ENCODE results near the gene GNS. TPM values are rescaled to one million over a fixed set of nuclear protein-coding genes. Genes with fewer than 3 reads are reported as not detected.
"Not testable (repeated sequence)": the region's sequence is repeated elsewhere in the genome, so short reads cannot be mapped to it uniquely, and the experiment has no call there.

GNS gene
- total and polyA plus RNA-seq, 8 donors, result 7.1 to 66.0 (median 26.0) TPM

GRCh38 chr12:64802180-64802775, 43.1 kb upstream of the GNS start:
- H3K4me3 ChIP-seq, H3K36me3 ChIP-seq, FAIRE-seq, H3K27ac ChIP-seq, H3K4me1 ChIP-seq, H3K27me3 ChIP-seq, H3K9me3 ChIP-seq: not testable (repeated sequence)
- 31 to 33% methylated on average over 8 of the region's 8 CpGs for WGBS, 2 donors
- ATAC-seq, result peak; percentile 65 to 96 (median 90)
- intact Hi-C loops (cut with DNase I), result loop anchor here in 1 of 3 donors (10.0 kb wide), 1 partner anchor 303 kb away; no protein-coding TSS in a partner anchor
- TF ChIP-seq, protein P1, sequence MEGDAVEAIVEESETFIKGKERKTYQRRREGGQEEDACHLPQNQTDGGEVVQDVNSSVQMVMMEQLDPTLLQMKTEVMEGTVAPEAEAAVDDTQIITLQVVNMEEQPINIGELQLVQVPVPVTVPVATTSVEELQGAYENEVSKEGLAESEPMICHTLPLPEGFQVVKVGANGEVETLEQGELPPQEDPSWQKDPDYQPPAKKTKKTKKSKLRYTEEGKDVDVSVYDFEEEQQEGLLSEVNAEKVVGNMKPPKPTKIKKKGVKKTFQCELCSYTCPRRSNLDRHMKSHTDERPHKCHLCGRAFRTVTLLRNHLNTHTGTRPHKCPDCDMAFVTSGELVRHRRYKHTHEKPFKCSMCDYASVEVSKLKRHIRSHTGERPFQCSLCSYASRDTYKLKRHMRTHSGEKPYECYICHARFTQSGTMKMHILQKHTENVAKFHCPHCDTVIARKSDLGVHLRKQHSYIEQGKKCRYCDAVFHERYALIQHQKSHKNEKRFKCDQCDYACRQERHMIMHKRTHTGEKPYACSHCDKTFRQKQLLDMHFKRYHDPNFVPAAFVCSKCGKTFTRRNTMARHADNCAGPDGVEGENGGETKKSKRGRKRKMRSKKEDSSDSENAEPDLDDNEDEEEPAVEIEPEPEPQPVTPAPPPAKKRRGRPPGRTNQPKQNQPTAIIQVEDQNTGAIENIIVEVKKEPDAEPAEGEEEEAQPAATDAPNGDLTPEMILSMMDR (IDR thresholded peaks at IDR 0.05), result peak; percentile 67 to 89 (median 84)
- peak in 3 of 6 donors; percentile 44 to 77 (median 61) for DNase-seq

- WGBS, 2 donors, result 61 to 62% methylated on average over 2 of the region's 2 CpGs
- no peaks in the 10 kb centered on the region for H3K36me3 ChIP-seq
- TF ChIP-seq, protein P1 (IDR thresholded peaks at IDR 0.05), result no peak
- FAIRE-seq, result no peak
- H3K27me3 ChIP-seq, result no peaks in the 10 kb centered on the region
- no peak overlapping the region for H3K4me3 ChIP-seq
- ATAC-seq, result peak in 3 of 4 donors; percentile 34 to 62 (median 53)
- H3K9me3 ChIP-seq, result no peaks in the 10 kb centered on the region
- DNase-seq, result no peak
- H3K27ac ChIP-seq, result no peak overlapping the region
- intact Hi-C loops (cut with DNase I), result loop anchor here in 1 of 3 donors (10.0 kb wide), 1 partner anchor 303 kb away; no protein-coding TSS in a partner anchor
- peaks cover 6 to 17% (median 7%) of the 10 kb centered on the region in 3 donors for H3K4me1 ChIP-seq
These were observed 42.2 kb upstream of the GNS start for GRCh38 chr12:64801381-64801780.

- no peak for FAIRE-seq
These were observed 41.4 kb upstream of the GNS start for GRCh38 chr12:64800640-64801039.

GRCh38 chr12:64798165-64798564, 39.0 kb upstream of the GNS start:
- Histone ChIP-seq H3K27ac (no peak overlapping the region), H3K27me3 (no peaks in the 10 kb centered on the region), H3K9me3 (no peaks in the 10 kb centered on the region), H3K4me3 (no peak overlapping the region), H3K36me3 (no peaks in the 10 kb centered on the region), H3K4me1 (peaks cover 8 to 24% (median 12%) of the 10 kb centered on the region in 3 donors)
- TF ChIP-seq, protein P1 (IDR thresholded peaks at IDR 0.05), result no peak
- intact Hi-C loops (cut with DNase I), result no loop called here
- FAIRE-seq, result no peak
- DNase-seq, result no peak
- ATAC-seq, result no peak

More at GRCh38 chr12:64800640-64801039, 41.4 kb upstream of the GNS start:
- no peaks in the 10 kb centered on the region for H3K27me3 ChIP-seq
- no peaks in the 10 kb centered on the region for H3K36me3 ChIP-seq
- TF ChIP-seq, protein P1 (IDR thresholded peaks at IDR 0.05), result no peak
- H3K27ac ChIP-seq, result no peak overlapping the region
- no peaks in the 10 kb centered on the region for H3K9me3 ChIP-seq
- intact Hi-C loops (cut with DNase I), result loop anchor here in 1 of 3 donors (10.0 kb wide), 1 partner anchor 304 kb away; no protein-coding TSS in a partner anchor
- WGBS, 2 donors, result 77 to 85% methylated on average over 5 of the region's 5 CpGs
- H3K4me3 ChIP-seq, result no peak overlapping the region
- peaks cover 8 to 23% (median 11%) of the 10 kb centered on the region in 3 donors for H3K4me1 ChIP-seq
- DNase-seq (no peak), ATAC-seq (no peak)

GRCh38 chr12:64797156-64797555, 38.0 kb upstream of the GNS start:
- no peak for FAIRE-seq
- TF ChIP-seq, protein P1 (IDR thresholded peaks at IDR 0.05), result no peak
- ATAC-seq, result peak; percentile 15 to 65 (median 56)
- H3K9me3 ChIP-seq, result no peaks in the 10 kb centered on the region
- peak overlapping the region in 1 of 4 donors; percentile 8 for H3K27ac ChIP-seq
- intact Hi-C loops (cut with DNase I), result no loop called here
- no peaks in the 10 kb centered on the region for H3K36me3 ChIP-seq
- no peak overlapping the region for H3K4me3 ChIP-seq
- H3K4me1 ChIP-seq, result peaks cover 8 to 24% (median 12%) of the 10 kb centered on the region in 3 donors
- DNase-seq, result no peak
- no peaks in the 10 kb centered on the region for H3K27me3 ChIP-seq
- WGBS, 2 donors, result 34 to 46% methylated on average over 1 of the region's 1 CpG

All from pancreas (tissue), 10 donors.